ENCODE data around the gene HPCAL1. TPM values are rescaled to one million over a fixed set of nuclear protein-coding genes. Genes with fewer than 3 reads are reported as not detected.

Gene HPCAL1
- total RNA-seq, 1 experiment from 2014 or later, result 26.9 TPM

DNA sequence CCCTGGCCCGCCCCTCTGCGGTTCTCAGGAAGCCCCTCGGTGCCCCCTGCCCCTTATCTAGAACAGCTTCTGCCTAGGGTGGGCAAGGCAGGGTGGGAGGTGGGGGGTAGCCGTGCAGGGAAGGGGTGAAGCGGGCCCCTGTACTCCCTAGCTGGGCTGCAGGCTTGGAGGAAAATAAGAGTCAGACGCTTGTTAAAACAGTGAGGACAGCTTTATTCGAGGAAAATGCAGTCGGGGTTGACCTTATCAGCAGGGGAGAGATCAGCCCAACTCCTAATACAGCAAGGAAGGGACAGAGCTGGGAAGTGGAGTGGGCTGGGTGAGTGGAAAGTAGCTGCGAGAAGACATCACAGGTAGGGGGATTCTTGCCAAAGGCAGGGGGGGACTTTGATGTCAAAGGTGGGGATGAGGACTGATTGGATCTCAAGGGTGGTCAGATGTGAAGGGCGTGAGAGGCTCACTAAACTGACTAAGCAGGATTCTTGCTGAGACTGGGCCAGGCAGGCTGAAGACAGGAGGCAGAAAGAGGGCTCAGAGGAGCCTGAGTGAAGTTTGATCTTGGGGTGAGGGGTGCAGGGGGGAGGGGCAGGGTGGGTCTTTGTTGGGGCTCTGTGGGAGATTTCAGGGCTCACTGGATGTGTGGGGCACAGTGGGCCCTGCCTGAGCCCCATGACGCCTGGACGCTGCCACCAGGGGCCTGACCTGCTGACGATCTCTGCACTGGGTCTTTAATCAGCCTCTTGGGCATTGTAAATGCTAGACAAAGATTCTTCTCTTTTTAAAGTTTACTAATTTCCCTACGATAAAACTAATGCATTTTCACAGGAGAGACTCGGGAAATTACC, 29.9 kb downstream of the HPCAL1 start:
- POLR2A ChIA-PET, result no interaction called here
- Mint-ChIP-seq H3K27ac (ENCODE audit: unreplicated experiment) (peak overlapping the region; percentile 77), H3K27me3 (ENCODE audit: insufficient read depth, unreplicated experiment) (no peaks in the 10 kb centered on the region), H3K4me1 (ENCODE audit: low read depth, unreplicated experiment) (peaks cover 40% of the 10 kb centered on the region), H3K4me3 (ENCODE audit: unreplicated experiment) (no peak overlapping the region), H3K9me3 (ENCODE audit: unreplicated experiment) (no peaks in the 10 kb centered on the region), H3K36me3 (ENCODE audit: insufficient read depth, unreplicated experiment) (peaks cover 8% of the 10 kb centered on the region)
- Histone ChIP-seq H3K4me1 (peaks cover 25% of the 10 kb centered on the region), H3K36me3 (ENCODE audit: control insufficient read depth, insufficient read depth, low read length) (no peaks in the 10 kb centered on the region), H3K9me3 (no peaks in the 10 kb centered on the region), H3K27me3 (replicated peaks; ENCODE audit: control insufficient read depth, insufficient read depth, low read length) (no peaks in the 10 kb centered on the region), H3K4me3 (ENCODE audit: low read depth, low read length) (no peak overlapping the region)
- no TSS peak for BruUV-seq (replicated peaks)
- TF ChIP-seq, protein P1, sequence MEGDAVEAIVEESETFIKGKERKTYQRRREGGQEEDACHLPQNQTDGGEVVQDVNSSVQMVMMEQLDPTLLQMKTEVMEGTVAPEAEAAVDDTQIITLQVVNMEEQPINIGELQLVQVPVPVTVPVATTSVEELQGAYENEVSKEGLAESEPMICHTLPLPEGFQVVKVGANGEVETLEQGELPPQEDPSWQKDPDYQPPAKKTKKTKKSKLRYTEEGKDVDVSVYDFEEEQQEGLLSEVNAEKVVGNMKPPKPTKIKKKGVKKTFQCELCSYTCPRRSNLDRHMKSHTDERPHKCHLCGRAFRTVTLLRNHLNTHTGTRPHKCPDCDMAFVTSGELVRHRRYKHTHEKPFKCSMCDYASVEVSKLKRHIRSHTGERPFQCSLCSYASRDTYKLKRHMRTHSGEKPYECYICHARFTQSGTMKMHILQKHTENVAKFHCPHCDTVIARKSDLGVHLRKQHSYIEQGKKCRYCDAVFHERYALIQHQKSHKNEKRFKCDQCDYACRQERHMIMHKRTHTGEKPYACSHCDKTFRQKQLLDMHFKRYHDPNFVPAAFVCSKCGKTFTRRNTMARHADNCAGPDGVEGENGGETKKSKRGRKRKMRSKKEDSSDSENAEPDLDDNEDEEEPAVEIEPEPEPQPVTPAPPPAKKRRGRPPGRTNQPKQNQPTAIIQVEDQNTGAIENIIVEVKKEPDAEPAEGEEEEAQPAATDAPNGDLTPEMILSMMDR (IDR thresholded peaks at IDR 0.05; ENCODE audit: insufficient read depth in 1 of 2, low read depth in 1 of 2, low read length in 1 of 2, severe bottlenecking in 1 of 2, unreplicated experiment in 1 of 2), result no peak
- CTCF ChIA-PET, result interaction anchor here (0.6 to 1.3 kb wide), 3 partner anchors 76 to 311 kb away, joined by 3 to 10 read pairs (median 4); no protein-coding TSS in a partner anchor
- no peak for DNase-seq
- intact Hi-C loops (cut with micrococcal nuclease; ENCODE audit: unreplicated experiment), result loop anchor here (5.0 kb wide), 1 partner anchor 35 kb away; no protein-coding TSS in a partner anchor

DNA sequence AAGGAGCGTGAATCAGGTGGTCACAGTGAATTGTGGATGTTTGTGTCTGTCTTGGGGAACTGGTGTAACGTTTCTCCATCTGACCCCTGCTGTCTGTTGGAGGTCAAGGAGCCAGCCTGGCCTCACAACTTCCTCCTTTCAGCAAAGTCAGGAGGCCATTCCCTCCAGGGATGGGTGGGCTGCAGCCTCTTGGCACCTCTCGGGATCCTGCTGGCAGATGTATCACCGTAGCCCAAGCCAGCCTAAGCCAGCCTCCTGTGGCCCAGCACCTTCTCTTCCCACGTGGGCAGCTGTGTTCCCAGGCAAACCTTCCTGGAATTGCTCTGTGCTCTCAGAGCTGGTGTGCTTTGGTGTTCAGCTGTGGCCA, 30.5 kb downstream of the HPCAL1 start:
- CTCF ChIA-PET, result no interaction called here
- H3K4me3 Mint-ChIP-seq (ENCODE audit: unreplicated experiment), result no peak overlapping the region
- no TSS peak for BruUV-seq (replicated peaks)
- Histone ChIP-seq H3K9me3 (no peaks in the 10 kb centered on the region), H3K27me3 (replicated peaks; ENCODE audit: control insufficient read depth, insufficient read depth, low read length) (no peaks in the 10 kb centered on the region), H3K4me1 (peaks cover 25% of the 10 kb centered on the region), H3K4me3 (ENCODE audit: low read depth, low read length) (no peak overlapping the region), H3K36me3 (ENCODE audit: control insufficient read depth, insufficient read depth, low read length) (no peaks in the 10 kb centered on the region)
- peaks cover 9% of the 10 kb centered on the region for H3K36me3 Mint-ChIP-seq (ENCODE audit: insufficient read depth, unreplicated experiment)
- intact Hi-C loops (cut with micrococcal nuclease; ENCODE audit: unreplicated experiment), result loop anchor here (5.0 kb wide), 1 partner anchor 34 kb away; no protein-coding TSS in a partner anchor
- DNase-seq, result no peak
- no peaks in the 10 kb centered on the region for H3K27me3 Mint-ChIP-seq (ENCODE audit: insufficient read depth, unreplicated experiment)
- H3K27ac Mint-ChIP-seq (ENCODE audit: unreplicated experiment), result no peak overlapping the region
- H3K4me1 Mint-ChIP-seq (ENCODE audit: low read depth, unreplicated experiment), result peaks cover 43% of the 10 kb centered on the region
- POLR2A ChIA-PET, result no interaction called here
- H3K9me3 Mint-ChIP-seq (ENCODE audit: unreplicated experiment), result no peaks in the 10 kb centered on the region
- TF ChIP-seq, protein P1 (IDR thresholded peaks at IDR 0.05; ENCODE audit: insufficient read depth in 1 of 2, low read depth in 1 of 2, low read length in 1 of 2, severe bottlenecking in 1 of 2, unreplicated experiment in 1 of 2), result no peak

DNA sequence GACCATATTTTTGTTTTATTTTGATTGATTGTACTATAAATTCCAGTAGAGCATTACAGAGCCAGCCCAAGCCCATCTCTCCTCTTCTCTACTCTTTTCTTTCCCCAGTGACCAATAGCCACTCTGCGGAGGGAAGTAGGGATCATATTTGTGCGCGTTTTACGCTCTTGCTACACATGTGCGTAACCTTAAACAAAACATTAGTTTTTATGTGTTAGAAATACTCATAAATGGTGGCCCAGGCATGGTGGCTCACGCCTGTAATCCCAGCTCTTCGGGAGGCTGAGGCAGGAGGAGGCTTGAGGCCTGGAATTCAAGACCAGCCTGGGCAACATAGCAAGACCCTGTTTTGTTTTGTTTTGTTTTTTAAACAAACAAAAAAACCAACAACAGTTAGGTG, 31.3 kb downstream of the HPCAL1 start:
- H3K4me1 Mint-ChIP-seq (ENCODE audit: low read depth, unreplicated experiment), result peaks cover 47% of the 10 kb centered on the region
- ChIA-PET CTCF (no interaction called here), POLR2A (no interaction called here)
- no peak overlapping the region for H3K27ac Mint-ChIP-seq (ENCODE audit: unreplicated experiment)
- Histone ChIP-seq H3K9me3 (no peaks in the 10 kb centered on the region), H3K27me3 (replicated peaks; ENCODE audit: control insufficient read depth, insufficient read depth, low read length) (no peaks in the 10 kb centered on the region), H3K4me1 (peaks cover 25% of the 10 kb centered on the region), H3K36me3 (ENCODE audit: control insufficient read depth, insufficient read depth, low read length) (no peaks in the 10 kb centered on the region), H3K4me3 (ENCODE audit: low read depth, low read length) (no peak overlapping the region)
- H3K36me3 Mint-ChIP-seq (ENCODE audit: insufficient read depth, unreplicated experiment), result peaks cover 14% of the 10 kb centered on the region
- H3K27me3 Mint-ChIP-seq (ENCODE audit: insufficient read depth, unreplicated experiment), result no peaks in the 10 kb centered on the region
- DNase-seq, result no peak
- H3K4me3 Mint-ChIP-seq (ENCODE audit: unreplicated experiment), result no peak overlapping the region
- intact Hi-C loops (cut with micrococcal nuclease; ENCODE audit: unreplicated experiment), result loop anchor here (5.0 kb wide), 1 partner anchor 33 kb away; no protein-coding TSS in a partner anchor
- H3K9me3 Mint-ChIP-seq (ENCODE audit: unreplicated experiment), result no peaks in the 10 kb centered on the region
- BruUV-seq (replicated peaks), result no TSS peak
- TF ChIP-seq, protein P1 (IDR thresholded peaks at IDR 0.05; ENCODE audit: insufficient read depth in 1 of 2, low read depth in 1 of 2, low read length in 1 of 2, severe bottlenecking in 1 of 2, unreplicated experiment in 1 of 2), result no peak

Measured in Caco-2 (cell line).